K562 (cell line): Measurements from ENCODE around the gene SPPL2C. TPM values are rescaled to one million over a fixed set of nuclear protein-coding genes. Genes with fewer than 3 reads are reported as not detected.

ENCODE experiments used
- BMI1 ChIP-seq: fragments of 150-350 bp; IDR thresholded peaks from 2 replicates; pipeline ENCODE4 v1.6.1; 2014; ENCODE audit warnings: low read length
- E2F5 ChIP-seq: sonication (generic); formaldehyde crosslinking; IDR thresholded peaks from 2 replicates; pipeline ENCODE4 v1.8.0; 2022; ENCODE audit warnings: mild to moderate bottlenecking, missing genetic modification reagents
- GABPB2 ChIP-seq: fragments of 250-450 bp; sonication (Bioruptor Pico); conservative IDR thresholded peaks from 2 replicates; pipeline ENCODE4 v1.5.1; 2021; ENCODE audit warnings: mild to moderate bottlenecking
- GMEB1 ChIP-seq: fragments of 250-450 bp; sonication (Bioruptor Pico); IDR thresholded peaks from 2 replicates; pipeline ENCODE4 v1.4.0; 2020; ENCODE audit warnings: mild to moderate bottlenecking
- HDAC3 ChIP-seq: fragments of 450-650 bp; IDR thresholded peaks from 2 replicates; pipeline ENCODE4 v1.6.1; 2018; ENCODE audit warnings: borderline replicate concordance, mild to moderate bottlenecking, moderate library complexity; ENCODE audit not compliant: partially characterized antibody
- LCOR ChIP-seq: sonication (generic); formaldehyde crosslinking; IDR thresholded peaks from 2 replicates; pipeline ENCODE4 v1.8.0; 2022; ENCODE audit warnings: mild to moderate bottlenecking, missing genetic modification reagents
- NFE2 ChIP-seq: IDR thresholded peaks from 2 replicates; pipeline ENCODE4 v1.6.1; 2014; ENCODE audit warnings: antibody characterized with exemption, low read depth
- NUFIP1 ChIP-seq: fragments of 450-650 bp; IDR thresholded peaks from 2 replicates; pipeline ENCODE4 v1.6.1; 2018; ENCODE audit not compliant: partially characterized antibody
- POU5F1 ChIP-seq: fragments of 150-350 bp; IDR thresholded peaks from 2 replicates; pipeline ENCODE4 v1.6.1; 2014; ENCODE audit warnings: borderline replicate concordance, low read length, low read depth, mild to moderate bottlenecking; ENCODE audit not compliant: partially characterized antibody
- PTRF ChIP-seq: fragments of 450-650 bp; IDR thresholded peaks from 2 replicates; pipeline ENCODE4 v1.6.1; 2016; ENCODE audit warnings: mild to moderate bottlenecking, missing genetic modification characterization, missing compliant biosample characterization
- SMAD3 ChIP-seq: fragments of 450-650 bp; formaldehyde crosslinking; conservative IDR thresholded peaks from 2 replicates; pipeline ENCODE4 v1.4.0; 2020; ENCODE audit warnings: mild to moderate bottlenecking
- SMARCA5 ChIP-seq: fragments of 450-650 bp; IDR thresholded peaks from 2 replicates; pipeline ENCODE4 v1.6.1; 2016
- TCF7 ChIP-seq: sonication (generic); IDR thresholded peaks from 2 replicates; pipeline ENCODE4 v1.6.1; 2016; ENCODE audit warnings: antibody characterized with exemption, borderline replicate concordance
- TCF7L2 ChIP-seq: fragments of 150-350 bp; IDR thresholded peaks from 2 replicates; pipeline ENCODE4 v1.6.1; 2016; ENCODE audit warnings: low read depth, mild to moderate bottlenecking, low read length, moderate library complexity
- U2AF2 ChIP-seq: fragments of 200-400 bp; formaldehyde crosslinking; optimal IDR thresholded peaks from 2 replicates; pipeline ENCODE3; 2017; ENCODE audit warnings: low read depth, mild to moderate bottlenecking, low read length
- ZBED1 ChIP-seq: IDR thresholded peaks from 2 replicates; pipeline ENCODE4 v1.6.1; 2014
- polyA plus RNA-seq, 8 experiments: library from polyadenylated mRNA; depleted of rRNA in 4 of 8; stranded (reverse) in 5 of 8; unstranded in 3 of 8; fragments of >200 nt; fragmentation: Nextera tagmentation in 2 of 8; fragmentation: Illumina TruSeq in 1 of 8; extraction: Ambion mirVana in 2 of 8; extraction: Trizol in 1 of 8; gene quantifications; 2 replicates each; pipeline versions ENCODE4 v1.2.1 to v1.2.3, GENCODE V29; 2011 to 2014; ENCODE audit warnings: inconsistent platforms in 1 of 8, missing spikeins in 1 of 8
- total RNA-seq, 7 experiments: library from RNA; depleted of rRNA in 6 of 7; stranded (reverse); fragments of >200 nt in 6 of 7; fragmentation: Illumina TruSeq in 2 of 7; extraction: Trizol in 2 of 7; gene quantifications; 2 replicates each; pipeline versions ENCODE4 v1.2.1 to v1.2.3, GENCODE V29; 2011 to 2021; ENCODE audit warnings: low replicate concordance in 1 of 7

The SPPL2C gene
- total and polyA plus RNA-seq, 9 of the 15 experiments (the other 6 are each of a cell fraction or from before 2014, with no cell fraction given), result not detected

GRCh38 chr17:45852535-45853297, 8.0 kb downstream of the SPPL2C start (continued):
- TF ChIP-seq E2F5 (no peak), SMAD3 (CRISPR knock-in tag) (no peak), GABPB2 (no peak), TCF7 (no peak), SMARCA5 (no peak), HDAC3 (no peak), GMEB1 (CRISPR knock-in tag) (no peak), ZBED1 (no peak), TCF7L2 (no peak), NFE2 (no peak), LCOR (CRISPR knock-in tag) (peak; percentile 50; the same call in 1 of the 2 replicates), U2AF2 (no peak), PTRF (no peak), POU5F1 (no peak), NUFIP1 (no peak), BMI1 (no peak)
